Activated CD4-positive, alpha-beta T cell treated with anti-CD3 and anti-CD28 coated beads for 36 hours (primary cell): ENCODE data around the gene PHAX. TPM values are rescaled to one million over a fixed set of nuclear protein-coding genes. Genes with fewer than 3 reads are reported as not detected.
"Not testable (repeated sequence)": the region's sequence is repeated elsewhere in the genome, so short reads cannot be mapped to it uniquely, and the experiment has no call there.

ENCODE experiments used
- ATAC-seq: fragments of 200-7000 bp; cut with Tn5 transposase; one replicate; pipeline ENCODE4 v1.10.0; 2021; ENCODE audit warnings: mild to moderate bottlenecking, moderate library complexity
- CTCF ChIA-PET: fragments of 350-600 bp; sonication (Branson Sonifier 250); formaldehyde crosslinking; loops from one replicate; lab custom pipeline; 2021; ENCODE audit warnings: antibody characterized with exemption; lab: Charles Lee
- POLR2A ChIA-PET: fragments of 350-600 bp; sonication (Branson Sonifier 250); formaldehyde crosslinking; loops from one replicate; lab custom pipeline; 2021; ENCODE audit warnings: antibody characterized with exemption, inconsistent platforms; lab: Charles Lee
- DNase-seq: peaks from one replicate; pipeline ENCODE4 v3.0.0-alpha.2; 2020
- H3K27ac Mint-ChIP-seq: one replicate; pipeline ENCODE4 v1.8.0; 2021; ENCODE audit warnings: mixed read lengths
- H3K27me3 Mint-ChIP-seq: one replicate; pipeline ENCODE4 v1.8.0; 2021; ENCODE audit warnings: mixed read lengths
- H3K36me3 Mint-ChIP-seq: one replicate; pipeline ENCODE4 v1.8.0; 2021; ENCODE audit warnings: low read depth, mixed read lengths
- H3K4me1 Mint-ChIP-seq: one replicate; pipeline ENCODE4 v1.8.0; 2021; ENCODE audit warnings: mixed read lengths
- H3K4me3 Mint-ChIP-seq: one replicate; pipeline ENCODE4 v1.8.0; 2021; ENCODE audit warnings: mild to moderate bottlenecking, moderate library complexity, mixed read lengths
- H3K9me3 Mint-ChIP-seq: one replicate; pipeline ENCODE4 v1.8.0; 2021; ENCODE audit warnings: low read depth, mixed read lengths
- intact Hi-C, 2 experiments: fragments of 100-400 bp; cut with DNase I in 1 of 2; cut with micrococcal nuclease in 1 of 2; formaldehyde crosslinking; loops; one replicate each; pipeline versions ENCODE4 v1.14.2 to v1.15.1; 2022 to 2024; cut with DNase I, micrococcal nuclease
- total RNA-seq, 2 experiments: library from RNA; stranded (reverse); gene quantifications; one replicate each; pipeline ENCODE4 v1.2.3, GENCODE V29; 2021

PHAX gene
- total RNA-seq, 2 experiments from 2014 or later = 41.4 to 49.1 TPM

DNA sequence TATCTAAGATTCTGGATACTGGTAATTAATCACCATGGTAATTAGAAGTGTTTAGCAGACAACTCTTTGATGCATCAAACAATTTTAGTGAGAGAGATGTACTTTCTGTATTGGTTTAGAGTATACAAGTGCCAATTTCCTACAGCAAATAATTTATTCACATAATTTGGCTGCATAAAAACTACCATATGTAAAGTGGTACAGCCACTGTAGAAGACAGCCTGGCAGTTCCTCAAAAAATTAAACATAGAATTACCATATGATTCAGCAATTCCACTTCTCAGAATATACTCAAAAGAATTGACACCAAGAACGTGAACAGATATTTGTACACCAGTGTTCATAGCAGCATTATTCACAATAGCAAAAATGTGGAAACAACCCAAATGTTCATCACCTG lies 36.2 kb downstream of the PHAX start:
- no peak for ATAC-seq
- H3K4me3 Mint-ChIP-seq = no peak overlapping the region
- CTCF ChIA-PET = no interaction called here
- no peaks in the 10 kb centered on the region for H3K9me3 Mint-ChIP-seq
- no peak overlapping the region for H3K27ac Mint-ChIP-seq
- POLR2A ChIA-PET = no interaction called here
- no peak for DNase-seq
- no peaks in the 10 kb centered on the region for H3K4me1 Mint-ChIP-seq
- no peaks in the 10 kb centered on the region for H3K36me3 Mint-ChIP-seq
- intact Hi-C loops = no loop called here
- no peaks in the 10 kb centered on the region for H3K27me3 Mint-ChIP-seq

DNA sequence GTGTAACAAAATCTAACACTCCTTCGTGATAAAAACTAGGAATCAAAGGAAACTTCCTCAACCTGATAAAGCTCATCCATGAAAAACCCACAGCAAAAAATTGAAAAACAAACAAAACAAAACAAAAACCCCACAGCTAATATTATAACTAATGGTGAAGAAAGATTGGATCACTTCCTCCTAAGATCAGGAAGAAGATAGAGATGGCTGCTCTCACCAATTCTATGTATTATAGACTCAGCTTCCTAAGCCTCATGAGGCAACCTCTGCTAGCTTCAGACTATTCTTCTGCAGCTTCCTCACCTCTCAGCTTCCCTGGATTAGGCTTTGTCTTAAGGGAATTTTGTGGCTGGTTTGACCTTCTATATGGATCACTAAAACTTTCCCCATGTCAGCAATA lies 40.1 kb downstream of the PHAX start:
- POLR2A ChIA-PET = interaction anchor here (0.6 kb wide), 1 partner anchor 18 kb away, joined by 8 read pairs; no protein-coding TSS in a partner anchor
- H3K9me3 Mint-ChIP-seq = peaks cover 7% of the 10 kb centered on the region

DNA sequence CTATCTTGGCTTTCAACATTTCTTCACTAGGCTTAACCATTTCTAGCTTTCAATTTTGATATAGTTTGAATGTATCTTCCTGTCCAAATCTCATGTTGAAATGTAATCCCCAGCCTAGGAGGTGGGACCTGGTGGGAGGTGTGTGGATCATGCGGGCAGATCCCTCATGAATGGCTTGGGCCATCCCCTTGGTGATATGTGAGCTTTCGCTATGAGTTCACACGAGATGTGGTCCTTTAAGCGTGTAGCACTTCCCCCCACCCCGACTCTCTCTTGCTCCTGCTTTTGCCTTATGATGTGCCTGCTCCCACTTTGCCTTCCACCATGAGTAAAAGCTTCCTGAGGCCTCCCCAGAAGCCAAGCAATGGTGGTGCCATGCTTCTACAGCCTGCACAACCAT lies 40.6 kb downstream of the PHAX start:
- Mint-ChIP-seq H3K36me3 (peaks cover 4% of the 10 kb centered on the region), H3K4me1 (no peaks in the 10 kb centered on the region), H3K9me3 (peaks cover 7% of the 10 kb centered on the region), H3K4me3 (no peak overlapping the region), H3K27me3 (no peaks in the 10 kb centered on the region), H3K27ac (no peak overlapping the region)
- DNase-seq (no peak), ATAC-seq (no peak)
- CTCF ChIA-PET = interaction anchor here (1.0 kb wide), 1 partner anchor 25 kb away, joined by 3 read pairs; no protein-coding TSS in a partner anchor
- intact Hi-C loops = no loop called here
- POLR2A ChIA-PET = no interaction called here

More for the DNA sequence above, 40.1 kb downstream of the PHAX start:
- DNase-seq (no peak), ATAC-seq (no peak)
- CTCF ChIA-PET = interaction anchor here (1.0 to 1.2 kb wide), 2 partner anchors 19 to 26 kb away, joined by 3 read pairs; no protein-coding TSS in a partner anchor
- intact Hi-C loops = no loop called here
- Mint-ChIP-seq H3K4me1 (no peaks in the 10 kb centered on the region), H3K4me3 (no peak overlapping the region), H3K27ac (no peak overlapping the region), H3K27me3 (no peaks in the 10 kb centered on the region), H3K36me3 (peaks cover 4% of the 10 kb centered on the region)

- H3K4me3 Mint-ChIP-seq = no peak overlapping the region
- H3K4me1 Mint-ChIP-seq = no peaks in the 10 kb centered on the region
- H3K9me3 Mint-ChIP-seq = peaks cover 7% of the 10 kb centered on the region
- DNase-seq (no peak), ATAC-seq (no peak)
- POLR2A ChIA-PET = no interaction called here
- H3K36me3 Mint-ChIP-seq = peaks cover 4% of the 10 kb centered on the region
- peaks cover 2% of the 10 kb centered on the region for H3K27me3 Mint-ChIP-seq
- intact Hi-C loops = no loop called here
- no peak overlapping the region for H3K27ac Mint-ChIP-seq
- CTCF ChIA-PET = no interaction called here
Observed at GRCh38 chr5:126645132-126645531, 44.4 kb downstream of the PHAX start.

DNA sequence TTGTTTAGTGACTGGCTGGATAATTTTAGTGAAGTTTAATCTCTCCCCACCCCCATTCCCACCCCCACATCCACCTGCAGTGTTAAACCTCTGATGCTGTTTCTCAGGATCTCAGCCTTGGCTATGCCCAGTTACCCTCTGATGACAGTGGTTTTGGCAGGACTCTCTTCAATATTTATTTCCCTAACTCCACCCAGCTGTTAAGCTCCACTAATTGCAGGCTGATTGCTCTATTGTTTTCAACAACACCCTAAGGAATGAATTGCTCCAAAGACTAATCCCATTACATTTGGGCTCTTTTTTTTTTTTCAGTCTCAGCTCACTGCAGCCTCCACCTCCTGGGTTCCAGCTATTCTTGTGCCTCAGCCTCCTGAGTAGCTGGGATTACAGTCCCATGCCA lies 46.3 kb downstream of the PHAX start:
- H3K27me3 Mint-ChIP-seq = peaks cover 2% of the 10 kb centered on the region
- POLR2A ChIA-PET = no interaction called here
- peaks cover 7% of the 10 kb centered on the region for H3K9me3 Mint-ChIP-seq
- intact Hi-C loops = no loop called here
- no peak overlapping the region for H3K27ac Mint-ChIP-seq
- DNase-seq (no peak), ATAC-seq (no peak)
- CTCF ChIA-PET = interaction anchor here (0.9 kb wide), 1 partner anchor 189 kb away, joined by 3 read pairs; no protein-coding TSS in a partner anchor
- H3K4me3 Mint-ChIP-seq = no peak overlapping the region
- peaks cover 4% of the 10 kb centered on the region for H3K36me3 Mint-ChIP-seq
- no peaks in the 10 kb centered on the region for H3K4me1 Mint-ChIP-seq

- Mint-ChIP-seq H3K4me1 (no peaks in the 10 kb centered on the region), H3K27me3 (peaks cover 2% of the 10 kb centered on the region), H3K36me3 (peaks cover 4% of the 10 kb centered on the region), H3K27ac (no peak overlapping the region), H3K4me3 (no peak overlapping the region), H3K9me3 (peaks cover 7% of the 10 kb centered on the region)
- intact Hi-C loops = no loop called here
- ATAC-seq (no peak), DNase-seq (no peak)
- POLR2A ChIA-PET = no interaction called here
- CTCF ChIA-PET = no interaction called here
Observed at GRCh38 chr5:126648471-126648870, 47.7 kb downstream of the PHAX start.

DNA sequence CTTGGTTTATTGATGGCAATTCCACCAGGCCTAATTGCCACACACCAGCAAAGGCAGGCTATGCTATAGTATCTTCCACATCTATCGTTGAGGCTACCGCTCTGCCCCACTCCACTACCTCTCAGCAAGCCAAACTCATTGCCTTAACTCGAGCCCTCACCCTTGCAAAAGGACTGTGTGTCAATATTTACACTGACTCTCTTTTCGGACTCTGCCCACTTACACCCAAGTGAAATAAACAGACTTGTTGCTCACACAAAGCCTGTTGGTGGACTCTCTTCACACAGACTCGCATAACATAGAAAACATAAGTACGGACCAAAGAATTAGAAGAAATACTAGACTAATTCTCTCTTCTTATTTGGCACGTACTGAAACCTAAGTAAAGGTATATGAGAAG lies 48.3 kb downstream of the PHAX start:
- CTCF ChIA-PET, POLR2A ChIA-PET: not testable (repeated sequence)

DNA sequence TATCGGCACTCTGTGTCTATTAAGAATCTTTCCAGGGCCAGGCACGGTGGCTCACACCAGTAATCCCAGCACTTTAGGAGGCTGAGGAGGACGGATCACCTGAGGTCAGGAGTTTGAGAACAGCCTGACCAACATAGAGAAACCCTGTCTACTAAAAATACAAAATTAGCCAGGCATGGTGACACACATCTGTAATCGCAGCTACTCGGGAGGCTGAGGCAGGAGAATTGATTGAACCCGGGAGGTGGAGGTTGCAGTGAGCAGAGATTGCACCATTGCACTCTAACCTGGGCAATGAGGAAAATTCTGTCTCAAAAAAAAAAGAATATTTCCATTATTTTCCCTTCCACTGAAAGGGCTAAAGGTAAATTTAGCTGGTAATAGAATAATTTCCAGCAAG lies 49.0 kb downstream of the PHAX start:
- H3K27ac Mint-ChIP-seq, H3K9me3 Mint-ChIP-seq, DNase-seq, POLR2A ChIA-PET, intact Hi-C loops, H3K4me1 Mint-ChIP-seq, H3K36me3 Mint-ChIP-seq, ATAC-seq, H3K4me3 Mint-ChIP-seq, H3K27me3 Mint-ChIP-seq: not testable (repeated sequence)
- CTCF ChIA-PET = interaction anchor here (0.7 kb wide), 1 partner anchor 665 kb away, joined by 3 read pairs; no protein-coding TSS in a partner anchor

More for the DNA sequence above, 48.3 kb downstream of the PHAX start:
- H3K9me3 Mint-ChIP-seq, H3K27me3 Mint-ChIP-seq, H3K4me1 Mint-ChIP-seq, H3K36me3 Mint-ChIP-seq, H3K4me3 Mint-ChIP-seq, ATAC-seq, intact Hi-C loops, H3K27ac Mint-ChIP-seq, DNase-seq: not testable (repeated sequence)

DNA sequence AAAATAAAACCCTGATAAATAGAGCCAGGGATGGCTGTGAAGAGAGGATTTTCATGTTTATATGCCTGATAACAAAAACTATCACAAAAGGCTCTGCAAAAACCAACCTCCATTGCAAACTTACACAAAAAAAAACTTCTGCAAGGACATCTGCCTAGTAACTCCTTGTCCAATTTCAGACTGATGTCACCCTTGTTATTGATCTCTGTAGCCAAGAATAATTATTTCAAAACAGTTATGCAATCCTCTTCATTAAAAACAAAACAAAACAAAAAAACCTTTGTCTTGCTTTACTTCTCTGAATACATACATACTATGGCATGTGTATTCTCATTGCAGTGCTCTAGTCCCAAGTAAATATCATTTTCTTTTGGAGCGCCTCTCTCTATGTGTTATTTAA lies 49.7 kb downstream of the PHAX start:
- ChIA-PET CTCF (interaction anchor here (0.7 kb wide), 1 partner anchor 664 kb away, joined by 3 read pairs; no protein-coding TSS in a partner anchor), POLR2A (no interaction called here)
- Mint-ChIP-seq H3K36me3 (peaks cover under 1% of the 10 kb centered on the region), H3K4me1 (no peaks in the 10 kb centered on the region), H3K27me3 (peaks cover 2% of the 10 kb centered on the region), H3K27ac (no peak overlapping the region), H3K9me3 (peaks cover 2% of the 10 kb centered on the region), H3K4me3 (no peak overlapping the region)
- ATAC-seq = no peak
- no peak for DNase-seq
- intact Hi-C loops = no loop called here

DNA sequence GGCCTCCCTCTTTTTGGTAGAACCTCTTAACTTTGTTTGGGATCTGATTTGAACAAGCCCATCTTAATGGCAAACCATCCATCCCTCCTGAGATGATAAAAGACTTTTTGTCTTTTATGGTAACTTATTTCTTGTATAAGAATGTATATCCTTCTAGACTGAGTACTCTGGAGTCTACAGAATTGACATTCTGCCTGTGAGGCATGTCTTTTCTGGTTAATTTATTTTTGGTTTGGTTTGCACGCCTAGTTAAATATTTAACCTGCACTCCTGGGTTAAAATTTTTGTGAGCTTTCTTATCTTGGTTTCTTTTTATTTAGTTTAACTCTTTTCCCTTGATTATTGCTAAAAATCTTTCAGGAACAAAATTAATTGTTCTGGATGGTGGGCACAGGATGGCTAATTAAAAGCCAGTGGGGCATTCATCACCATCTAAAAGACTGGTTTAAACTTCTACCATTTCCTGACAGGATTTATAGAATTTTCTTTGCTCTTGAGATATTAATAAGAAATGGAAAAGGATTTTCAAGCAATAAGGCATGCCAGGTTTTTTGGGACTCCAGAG lies 50.3 kb downstream of the PHAX start:
- CTCF ChIA-PET = interaction anchor here (0.6 kb wide), 2 partner anchors 151 to 443 kb away, joined by 3 read pairs; no protein-coding TSS in a partner anchor
- Mint-ChIP-seq H3K27ac (no peak overlapping the region), H3K27me3 (peaks cover 2% of the 10 kb centered on the region), H3K9me3 (no peaks in the 10 kb centered on the region), H3K4me1 (no peaks in the 10 kb centered on the region), H3K4me3 (no peak overlapping the region), H3K36me3 (no peaks in the 10 kb centered on the region)
- intact Hi-C loops = no loop called here
- POLR2A ChIA-PET = no interaction called here
- DNase-seq (no peak), ATAC-seq (no peak)

- no peaks in the 10 kb centered on the region for H3K36me3 Mint-ChIP-seq
Observed at GRCh38 chr5:126656401-126657007, 55.8 kb downstream of the PHAX start.

More at GRCh38 chr5:126656401-126657007, 55.8 kb downstream of the PHAX start:
- ATAC-seq = no peak
- DNase-seq = peak; percentile 52
- Mint-ChIP-seq H3K9me3 (no peaks in the 10 kb centered on the region), H3K27ac (no peak overlapping the region), H3K4me3 (no peak overlapping the region), H3K27me3 (peaks cover 2% of the 10 kb centered on the region), H3K4me1 (peaks cover 5% of the 10 kb centered on the region)
- ChIA-PET POLR2A (no interaction called here), CTCF (interaction anchor here (0.7 to 1.5 kb wide), 4 partner anchors 22 to 253 kb away, joined by 3 to 5 read pairs (median 4); no protein-coding TSS in a partner anchor)
- intact Hi-C loops = loop anchor here (1.0 to 5.0 kb wide), 5 partner anchors 124 to 837 kb away; no protein-coding TSS in a partner anchor
